Hepatocyte (in vitro differentiated cells): ENCODE results near the gene ACSL4. TPM values are rescaled to one million over a fixed set of nuclear protein-coding genes. Genes with fewer than 3 reads are reported as not detected.

ENCODE experiments used
- DNase-seq: peaks from one replicate; pipeline ENCODE4 v3.0.0-alpha.2; 2016; ENCODE audit warnings: low spot score
- H2AFZ ChIP-seq: fragments of 200-600 bp; sonication (generic); 2 replicates; pipeline ENCODE4 v1.6.0; 2016; ENCODE audit warnings: antibody characterized with exemption, mild to moderate bottlenecking
- H3K27ac ChIP-seq: fragments of 200-600 bp; sonication (generic); 2 replicates; pipeline ENCODE4 v1.5.1; 2016; ENCODE audit warnings: mild to moderate bottlenecking
- H3K27me3 ChIP-seq: fragments of 200-600 bp; sonication (generic); 2 replicates; pipeline ENCODE4 v1.6.1; 2016
- H3K36me3 ChIP-seq: fragments of 200-600 bp; sonication (generic); replicated peaks from 2 replicates; pipeline ENCODE4 v1.5.1; 2016; ENCODE audit warnings: low read depth; ENCODE audit not compliant: insufficient read depth
- H3K4me1 ChIP-seq: fragments of 200-600 bp; sonication (generic); 2 replicates; pipeline ENCODE4 v1.5.1; 2016; ENCODE audit warnings: mild to moderate bottlenecking, moderate library complexity; ENCODE audit not compliant: insufficient read depth
- H3K4me2 ChIP-seq: fragments of 200-600 bp; sonication (generic); 2 replicates; pipeline ENCODE4 v1.6.0; 2016
- H3K4me3 ChIP-seq: fragments of 200-600 bp; sonication (generic); 2 replicates; pipeline ENCODE4 v1.5.1; 2016; ENCODE audit warnings: mild to moderate bottlenecking
- H3K79me2 ChIP-seq: fragments of 200-600 bp; sonication (generic); 2 replicates; pipeline ENCODE4 v1.6.0; 2017; ENCODE audit warnings: mild to moderate bottlenecking
- H3K9me2 ChIP-seq: fragments of 200-600 bp; sonication (generic); replicated peaks from 2 replicates; pipeline ENCODE4 v1.6.0; 2017; ENCODE audit warnings: mild to moderate bottlenecking; ENCODE audit not compliant: insufficient read depth
- H3K9me3 ChIP-seq: fragments of 200-600 bp; sonication (generic); 2 replicates; pipeline ENCODE4 v1.5.1; 2016; ENCODE audit warnings: low read depth, mild to moderate bottlenecking
- H4K20me1 ChIP-seq: fragments of 200-600 bp; sonication (generic); 2 replicates; pipeline ENCODE4 v1.6.0; 2016; ENCODE audit warnings: mild to moderate bottlenecking; ENCODE audit not compliant: insufficient read depth, poor library complexity, severe bottlenecking
- CTCF ChIP-seq: fragments of 200-600 bp; sonication (generic); IDR thresholded peaks from 2 replicates; pipeline ENCODE4 v1.5.1; 2016; ENCODE audit warnings: antibody characterized with exemption, mild to moderate bottlenecking; ENCODE audit not compliant: poor library complexity
- EZH2 ChIP-seq: fragments of 200-600 bp; sonication (generic); IDR thresholded peaks from 2 replicates; pipeline ENCODE4 v1.6.1; 2016; ENCODE audit warnings: antibody characterized with exemption, mild to moderate bottlenecking, borderline replicate concordance
- EZH2phosphoT487 ChIP-seq: fragments of 200-600 bp; sonication (generic); IDR thresholded peaks from one replicate; pipeline ENCODE4 v1.6.1; 2018; ENCODE audit warnings: antibody characterized with exemption, mild to moderate bottlenecking, low read depth, moderate library complexity; ENCODE audit not compliant: unreplicated experiment, severe bottlenecking
- WGBS: methylation state at CpG from one replicate; pipeline ENCODE4 v1.1.6; 2016; ENCODE audit warnings: low lambda C conversion rate; ENCODE audit errors: missing lambda C conversion rate; 5-methylcytosine and 5-hydroxymethylcytosine counted together
- polyA plus RNA-seq: library from polyadenylated mRNA; unstranded; fragments of >200 nt; fragmentation: Nextera tagmentation; extraction: Ambion mirVana; gene quantifications from 2 replicates; pipeline ENCODE4 v1.2.1, GENCODE V29; 2016
- total RNA-seq: library from RNA; depleted of rRNA; stranded (reverse); fragments of >200 nt; gene quantifications from 2 replicates; pipeline ENCODE4 v1.2.3, GENCODE V29; 2014

Gene ACSL4
- total and polyA plus RNA-seq, 2 experiments from 2014 or later: 51.8 to 250 TPM

GRCh38 chrX:109716431-109717028 is 16.5 kb downstream of the ACSL4 start:
- Histone ChIP-seq H2AFZ (no peak overlapping the region), H3K4me1 (no peaks in the 10 kb centered on the region), H3K4me3 (no peak overlapping the region), H3K36me3 (peaks cover 3% of the 10 kb centered on the region), H3K9me2 (no peaks in the 10 kb centered on the region), H4K20me1 (no peaks in the 10 kb centered on the region), H3K27me3 (no peaks in the 10 kb centered on the region), H3K4me2 (no peak overlapping the region), H3K9me3 (no peaks in the 10 kb centered on the region), H3K27ac (no peak overlapping the region), H3K79me2 (no peaks in the 10 kb centered on the region)
- no peak for TF ChIP-seq EZH2
- no peak for TF ChIP-seq EZH2phosphoT487
- TF ChIP-seq CTCF: no peak
- 26% methylated on average over 1 of the region's 1 CpG for WGBS
- no peak for DNase-seq

- Histone ChIP-seq H3K4me2 (no peak overlapping the region), H3K27me3 (no peaks in the 10 kb centered on the region), H3K4me1 (no peaks in the 10 kb centered on the region), H3K9me2 (no peaks in the 10 kb centered on the region), H2AFZ (no peak overlapping the region), H3K36me3 (peaks cover 3% of the 10 kb centered on the region), H3K79me2 (no peaks in the 10 kb centered on the region), H3K9me3 (no peaks in the 10 kb centered on the region), H3K27ac (no peak overlapping the region), H4K20me1 (no peaks in the 10 kb centered on the region), H3K4me3 (no peak overlapping the region)
- TF ChIP-seq CTCF (no peak), EZH2 (no peak), EZH2phosphoT487 (no peak)
- no peak for DNase-seq
- 67% methylated on average over 1 of the region's 1 CpG for WGBS
Observed at GRCh38 chrX:109714340-109714958, 18.6 kb downstream of the ACSL4 start.

- Histone ChIP-seq H4K20me1 (no peaks in the 10 kb centered on the region), H3K27me3 (no peaks in the 10 kb centered on the region), H3K4me3 (no peak overlapping the region), H3K27ac (no peak overlapping the region), H3K4me2 (no peak overlapping the region), H3K9me3 (no peaks in the 10 kb centered on the region), H3K36me3 (no peaks in the 10 kb centered on the region), H3K79me2 (peaks cover 2% of the 10 kb centered on the region), H3K9me2 (no peaks in the 10 kb centered on the region), H3K4me1 (no peaks in the 10 kb centered on the region), H2AFZ (no peak overlapping the region)
- TF ChIP-seq EZH2 (no peak), CTCF (no peak), EZH2phosphoT487 (no peak)
- WGBS: 72% methylated on average over 2 of the region's 2 CpGs
- no peak for DNase-seq
Observed at GRCh38 chrX:109710181-109710580, 22.9 kb downstream of the ACSL4 start.
